Measurements from ENCODE around the gene TRIM66.
A peak's percentile ranks its signal among the peaks of the same experiment; 100 is the strongest.

The TRIM66 gene

GRCh38 chr11:8682303-8683114, at the start of gene TRIM66, which contains the start of gene RPL27A:
Gene TRIM66, minus strand, starts transcription at chr11:8682665. Its CDS starts 10,391 bp downstream, at chr11:8672274.
Gene RPL27A, plus strand, starts transcription at chr11:8682792. Its CDS starts 22 bp downstream, at chr11:8682814.
- peak; percentile 93 for DNase-seq (ENCODE audit: low spot score)

GRCh38 chr11:8731647-8732323, 49.3 kb upstream of the TRIM66 start:
- DNase-seq (ENCODE audit: low spot score), result no peak

GRCh38 chr11:8730697-8731020, 48.2 kb upstream of the TRIM66 start:
- DNase-seq (ENCODE audit: low spot score), result no peak

GRCh38 chr11:8729837-8730696, 47.6 kb upstream of the TRIM66 start:
- DNase-seq (ENCODE audit: low spot score), result no peak

- DNase-seq (ENCODE audit: low spot score), result no peak
Measured at GRCh38 chr11:8729067-8729466, 46.6 kb upstream of the TRIM66 start.

- DNase-seq (ENCODE audit: low spot score), result no peak
Measured at GRCh38 chr11:8728563-8728962, 46.1 kb upstream of the TRIM66 start.

GRCh38 chr11:8726395-8726794, 43.9 kb upstream of the TRIM66 start:
- no peak for DNase-seq (ENCODE audit: low spot score)

- DNase-seq (ENCODE audit: low spot score), result no peak
Measured at GRCh38 chr11:8724682-8725081, 42.2 kb upstream of the TRIM66 start.

GRCh38 chr11:8723711-8724110, 41.2 kb upstream of the TRIM66 start:
- DNase-seq (ENCODE audit: low spot score), result no peak

GRCh38 chr11:8722809-8723208, 40.3 kb upstream of the TRIM66 start:
- no peak for DNase-seq (ENCODE audit: low spot score)

GRCh38 chr11:8721609-8722500, 39.4 kb upstream of the TRIM66 start:
- DNase-seq (ENCODE audit: low spot score), result no peak

GRCh38 chr11:8720868-8721608, 38.6 kb upstream of the TRIM66 start:
- DNase-seq (ENCODE audit: low spot score), result no peak

GRCh38 chr11:8720352-8720751, 37.9 kb upstream of the TRIM66 start:
- DNase-seq (ENCODE audit: low spot score), result no peak

GRCh38 chr11:8719721-8720120, 37.3 kb upstream of the TRIM66 start:
- no peak for DNase-seq (ENCODE audit: low spot score)

- peak; percentile 90 for DNase-seq (ENCODE audit: low spot score)
Measured at GRCh38 chr11:8719211-8719649, 36.8 kb upstream of the TRIM66 start.

- DNase-seq (ENCODE audit: low spot score), result peak; percentile 76
Measured at GRCh38 chr11:8717876-8718753, 35.6 kb upstream of the TRIM66 start.

- no peak for DNase-seq (ENCODE audit: low spot score)
Measured at GRCh38 chr11:8717544-8717875, 35.0 kb upstream of the TRIM66 start.

GRCh38 chr11:8715501-8715900, 33.0 kb upstream of the TRIM66 start:
- DNase-seq (ENCODE audit: low spot score), result no peak

GRCh38 chr11:8714622-8715225, 32.3 kb upstream of the TRIM66 start:
- DNase-seq (ENCODE audit: low spot score), result no peak

Measured in AG20443 (cell line).